Omental fat pad (tissue), 4 donors: ENCODE measurements around the gene TMEM255B. TPM values are rescaled to one million over a fixed set of nuclear protein-coding genes. Genes with fewer than 3 reads are reported as not detected.

Experiments used
- ATAC-seq: fragments of 150-250 bp; one replicate; pipeline ENCODE4 v1.9.1; 2016; ENCODE audit warnings: mild to moderate bottlenecking, moderate library complexity; ENCODE audit not compliant: low FRiP score
- DNase-seq: peaks from one replicate; pipeline ENCODE4 v3.0.0-alpha.2; 2019; ENCODE audit warnings: low spot score
- CTCF ChIP-seq, 3 donors: fragments of 450-650 bp; IDR thresholded peaks; one replicate each; pipeline ENCODE4 v1.5.1; 2016 to 2017; ENCODE audit warnings: antibody characterized with exemption in 3 of 3, mild to moderate bottlenecking in 3 of 3, moderate library complexity in 2 of 3
- total RNA-seq, 4 donors: library from RNA; depleted of rRNA; stranded (reverse); fragments of >200 nt; gene quantifications; one replicate each; pipeline ENCODE4 v1.1.0, GENCODE V29; 2016

The TMEM255B gene
- total RNA-seq, 4 donors from 2014 or later, result 2.7 to 19.1 (median 11.7) TPM

GRCh38 chr13:113765564-113765910 lies 6.5 kb downstream of the TMEM255B start:
- no peak for ATAC-seq
- DNase-seq, result no peak
- TF ChIP-seq CTCF (IDR thresholded peaks at IDR 0.05), result no peak

GRCh38 chr13:113766035-113766800 lies 7.2 kb downstream of the TMEM255B start:
- no peak for TF ChIP-seq CTCF (IDR thresholded peaks at IDR 0.05)
- ATAC-seq (no peak), DNase-seq (no peak)

GRCh38 chr13:113767366-113767765 lies 8.3 kb downstream of the TMEM255B start:
- no peak for TF ChIP-seq CTCF (IDR thresholded peaks at IDR 0.05)
- ATAC-seq (no peak), DNase-seq (no peak)

- DNase-seq, result no peak
- no peak for TF ChIP-seq CTCF (IDR thresholded peaks at IDR 0.05)
Measured at GRCh38 chr13:113768018-113768905, 9.2 kb downstream of the TMEM255B start.

GRCh38 chr13:113769106-113769505 lies 10.1 kb downstream of the TMEM255B start:
- no peak for ATAC-seq
- no peak for DNase-seq
- no peak for TF ChIP-seq CTCF (IDR thresholded peaks at IDR 0.05)

More at GRCh38 chr13:113768018-113768905, 9.2 kb downstream of the TMEM255B start:
- no peak for ATAC-seq

- TF ChIP-seq CTCF (IDR thresholded peaks at IDR 0.05), result no peak
- ATAC-seq, result no peak
- DNase-seq, result no peak
Measured at GRCh38 chr13:113769881-113770280, 10.9 kb downstream of the TMEM255B start.
